HEK293 (cell line): ENCODE data around the gene MLLT10.

Source experiments
- CTCF ChIA-PET: fragments of 350-600 bp; formaldehyde crosslinking; extraction: SDS; loops from one replicate; lab custom pipeline; 2021; ENCODE audit warnings: antibody characterized with exemption; lab: Yijun Ruan, JAX
- POLR2A ChIA-PET: fragments of 300-600 bp; formaldehyde crosslinking; extraction: SDS; loops from one replicate; lab custom pipeline; 2020; ENCODE audit warnings: antibody characterized with exemption, inconsistent platforms; lab: Yijun Ruan, JAX
- H3K27ac ChIP-seq: fragments of 200-500 bp; sonication (Bioruptor generic); 2 replicates; pipeline ENCODE4 v1.5.1; 2014; ENCODE audit warnings: low read depth, low read length, control low read depth, inconsistent platforms; ENCODE audit errors: extremely low read depth
- H3K36me3 ChIP-seq, 2 experiments: fragments of 200-500 bp in 1 of 2; sonication (Bioruptor generic) in 1 of 2; 1 replicate in 1 of 2; 2 replicates in 1 of 2; pipeline ENCODE4 v1.5.1; 2014 to 2017; ENCODE audit warnings: inconsistent platforms in 2 of 2, low read length in 2 of 2; ENCODE audit not compliant: control insufficient read depth in 2 of 2, insufficient read depth in 1 of 2
- H3K4me1 ChIP-seq: fragments of 200-500 bp; sonication (Bioruptor generic); 2 replicates; pipeline ENCODE4 v1.5.1; 2014; ENCODE audit warnings: mild to moderate bottlenecking, low read length, inconsistent platforms; ENCODE audit not compliant: control insufficient read depth, insufficient read depth
- H3K4me3 ChIP-seq: 2 replicates; pipeline ENCODE4 v1.5.1; 2011; ENCODE audit warnings: low read depth, mild to moderate bottlenecking, control low read depth, low read length, moderate library complexity
- H3K9me3 ChIP-seq: fragments of 200-500 bp; sonication (Bioruptor generic); 2 replicates; pipeline ENCODE4 v1.5.1; 2014; ENCODE audit warnings: low read depth, low read length, inconsistent platforms; ENCODE audit not compliant: control insufficient read depth, insufficient read depth
- EGR2 ChIP-seq: fragments of 450-650 bp; formaldehyde crosslinking; IDR thresholded peaks from 2 replicates; pipeline ENCODE4 v1.5.1; 2016; ENCODE audit warnings: low read depth, missing biosample characterization, missing genetic modification characterization
- KLF7 ChIP-seq: fragments of 450-650 bp; formaldehyde crosslinking; IDR thresholded peaks from 2 replicates; pipeline ENCODE4 v1.5.1; 2016; ENCODE audit warnings: missing biosample characterization, missing genetic modification characterization, borderline replicate concordance
- KLF9 ChIP-seq: fragments of 450-650 bp; formaldehyde crosslinking; IDR thresholded peaks from 2 replicates; pipeline ENCODE4 v1.5.1; 2016; ENCODE audit warnings: missing biosample characterization, missing genetic modification characterization, low read depth
- TRIM28 ChIP-seq: IDR thresholded peaks from 2 replicates; pipeline ENCODE4 v1.6.1; 2011; ENCODE audit warnings: low read length, control low read depth, borderline replicate concordance
- ZBTB11 ChIP-seq: fragments of 450-650 bp; formaldehyde crosslinking; conservative IDR thresholded peaks from 2 replicates; pipeline ENCODE4 v1.5.1; 2016; ENCODE audit warnings: low read depth, missing biosample characterization, missing genetic modification characterization
- ZBTB17 ChIP-seq: fragments of 450-650 bp; formaldehyde crosslinking; IDR thresholded peaks from 2 replicates; pipeline ENCODE4 v1.5.1; 2016; ENCODE audit warnings: missing biosample characterization, missing genetic modification characterization
- ZEB2 ChIP-seq: fragments of 450-650 bp; formaldehyde crosslinking; IDR thresholded peaks from 2 replicates; pipeline ENCODE4 v1.5.1; 2016; ENCODE audit warnings: missing biosample characterization, missing genetic modification characterization
- ZFHX2 ChIP-seq: fragments of 450-650 bp; formaldehyde crosslinking; conservative IDR thresholded peaks from 2 replicates; pipeline ENCODE4 v1.5.1; 2016; ENCODE audit warnings: missing biosample characterization, missing genetic modification characterization
- ZFP41 ChIP-seq: fragments of 450-650 bp; formaldehyde crosslinking; IDR thresholded peaks from 2 replicates; pipeline ENCODE4 v1.5.1; 2016; ENCODE audit warnings: missing biosample characterization, missing genetic modification characterization, borderline replicate concordance
- ZIC2 ChIP-seq: fragments of 450-650 bp; formaldehyde crosslinking; IDR thresholded peaks from 2 replicates; pipeline ENCODE4 v1.5.1; 2016; ENCODE audit warnings: missing biosample characterization, missing genetic modification characterization
- ZNF132 ChIP-seq: fragments of 450-650 bp; formaldehyde crosslinking; IDR thresholded peaks from 2 replicates; pipeline ENCODE4 v1.5.1; 2017; ENCODE audit warnings: missing biosample characterization, missing genetic modification characterization, borderline replicate concordance
- ZNF354C ChIP-seq: fragments of 450-650 bp; formaldehyde crosslinking; IDR thresholded peaks from 2 replicates; pipeline ENCODE4 v1.5.1; 2016; ENCODE audit warnings: missing biosample characterization, missing genetic modification characterization, low read depth, borderline replicate concordance
- ZNF37A ChIP-seq: fragments of 450-650 bp; IDR thresholded peaks from 2 replicates; pipeline ENCODE4 v1.5.1; 2018; ENCODE audit warnings: missing biosample characterization, missing genetic modification characterization
- ZNF394 ChIP-seq: fragments of 450-650 bp; formaldehyde crosslinking; IDR thresholded peaks from 2 replicates; pipeline ENCODE4 v1.5.1; 2016; ENCODE audit warnings: missing biosample characterization, missing genetic modification characterization, mild to moderate bottlenecking, moderate library complexity, borderline replicate concordance
- ZNF426 ChIP-seq: fragments of 450-650 bp; formaldehyde crosslinking; IDR thresholded peaks from 2 replicates; pipeline ENCODE4 v1.5.1; 2017; ENCODE audit warnings: missing biosample characterization, missing genetic modification characterization, mild to moderate bottlenecking, inconsistent platforms, moderate library complexity
- ZNF488 ChIP-seq: fragments of 450-650 bp; formaldehyde crosslinking; IDR thresholded peaks from 2 replicates; pipeline ENCODE4 v1.5.1; 2016; ENCODE audit warnings: missing biosample characterization, missing genetic modification characterization
- ZNF629 ChIP-seq: fragments of 450-650 bp; formaldehyde crosslinking; IDR thresholded peaks from 2 replicates; pipeline ENCODE4 v1.5.1; 2017; ENCODE audit warnings: missing biosample characterization, missing genetic modification characterization
- ZNF654 ChIP-seq: fragments of 450-650 bp; formaldehyde crosslinking; IDR thresholded peaks from 2 replicates; pipeline ENCODE4 v1.5.1; 2016; ENCODE audit warnings: low read depth, missing biosample characterization, missing genetic modification characterization
- ZNF658 ChIP-seq: fragments of 450-650 bp; formaldehyde crosslinking; IDR thresholded peaks from 2 replicates; pipeline ENCODE4; 2016; ENCODE audit warnings: missing biosample characterization, missing genetic modification characterization
- ZNF776 ChIP-seq: fragments of 450-650 bp; formaldehyde crosslinking; IDR thresholded peaks from 2 replicates; pipeline ENCODE4 v1.5.0; 2017; ENCODE audit warnings: missing biosample characterization, missing genetic modification characterization, borderline replicate concordance
- ZNF792 ChIP-seq: fragments of 450-650 bp; formaldehyde crosslinking; IDR thresholded peaks from 2 replicates; pipeline ENCODE4 v1.5.1; 2016; ENCODE audit warnings: missing biosample characterization, missing genetic modification characterization
- ZNF837 ChIP-seq: fragments of 450-650 bp; formaldehyde crosslinking; IDR thresholded peaks from 2 replicates; pipeline ENCODE4 v1.5.1; 2016; ENCODE audit warnings: missing biosample characterization, missing genetic modification characterization
- ZXDB ChIP-seq: fragments of 450-650 bp; formaldehyde crosslinking; IDR thresholded peaks from 2 replicates; pipeline ENCODE4 v1.5.1; 2016; ENCODE audit warnings: missing biosample characterization, missing genetic modification characterization

Gene MLLT10

GRCh38 chr10:21732067-21732772 lies 198.2 kb downstream of the MLLT10 start (continued):
- no peak for TF ChIP-seq ZNF37A (tag by site-specific recombination)
- peak; percentile 64 for TF ChIP-seq ZBTB17 (tag by site-specific recombination)
- TF ChIP-seq ZNF654 (tag by site-specific recombination): peak; percentile 98
- TF ChIP-seq ZNF792 (tag by site-specific recombination): no peak
- TF ChIP-seq ZNF488: no peak
- TF ChIP-seq ZNF629: 0 out of 2 replicates have a peak, but pooled peaks have one; percentile 25
- TF ChIP-seq ZEB2 (tag by site-specific recombination): peak; percentile 89
- no peak for TF ChIP-seq TRIM28
- peak; percentile 64; the same call in 1 of the 2 replicates for TF ChIP-seq ZXDB (tag by site-specific recombination)
- no peak for TF ChIP-seq ZNF426 (tag by site-specific recombination)
- no peak for TF ChIP-seq ZNF776 (tag by site-specific recombination)
- no peak for TF ChIP-seq KLF9 (tag by site-specific recombination)
- no peak for TF ChIP-seq ZNF658 (tag by site-specific recombination)
- no peak for TF ChIP-seq ZNF132 (tag by site-specific recombination)

- no peaks in the 10 kb centered on the region for H3K9me3 ChIP-seq
- H3K36me3 ChIP-seq: peaks cover under 1 to 36% of the 10 kb centered on the region in 2 experiments
- no peak overlapping the region for H3K4me3 ChIP-seq
- H3K27ac ChIP-seq: no peak overlapping the region
- CTCF ChIA-PET: interaction anchor here (0.6 to 5.1 kb wide), 10 partner anchors 9 to 1033 kb away, joined by 3 to 32 read pairs (median 4); no protein-coding TSS in a partner anchor
- POLR2A ChIA-PET: interaction anchor here (4.2 kb wide), 1 partner anchor 237 kb away, joined by 25 read pairs; no protein-coding TSS in a partner anchor
- no peaks in the 10 kb centered on the region for H3K4me1 ChIP-seq
- TF ChIP-seq EGR2 (tag by site-specific recombination) (peak; percentile 44; the same call in 1 of the 2 replicates), ZIC2 (peak; percentile 80), ZNF837 (tag by site-specific recombination) (no peak), ZFHX2 (tag by site-specific recombination) (peak; percentile 62)
These were observed 199.7 kb downstream of the MLLT10 start for GRCh38 chr10:21733710-21734109.

- H3K36me3 ChIP-seq: peaks cover 8 to 57% of the 10 kb centered on the region in 2 experiments
- H3K4me1 ChIP-seq: no peaks in the 10 kb centered on the region
- no peak overlapping the region for H3K27ac ChIP-seq
- H3K4me3 ChIP-seq: no peak overlapping the region
- no peaks in the 10 kb centered on the region for H3K9me3 ChIP-seq
- TF ChIP-seq ZFP41 (no peak), ZNF354C (tag by site-specific recombination) (no peak), ZBTB11 (no peak), ZNF394 (tag by site-specific recombination) (no peak), KLF7 (tag by site-specific recombination) (no peak)
- POLR2A ChIA-PET: no interaction called here
- CTCF ChIA-PET: no interaction called here
These were observed 203.1 kb downstream of the MLLT10 start for GRCh38 chr10:21737106-21737505.
